ENCODE measurements around the gene KCNC3.

The KCNC3 gene

DNA sequence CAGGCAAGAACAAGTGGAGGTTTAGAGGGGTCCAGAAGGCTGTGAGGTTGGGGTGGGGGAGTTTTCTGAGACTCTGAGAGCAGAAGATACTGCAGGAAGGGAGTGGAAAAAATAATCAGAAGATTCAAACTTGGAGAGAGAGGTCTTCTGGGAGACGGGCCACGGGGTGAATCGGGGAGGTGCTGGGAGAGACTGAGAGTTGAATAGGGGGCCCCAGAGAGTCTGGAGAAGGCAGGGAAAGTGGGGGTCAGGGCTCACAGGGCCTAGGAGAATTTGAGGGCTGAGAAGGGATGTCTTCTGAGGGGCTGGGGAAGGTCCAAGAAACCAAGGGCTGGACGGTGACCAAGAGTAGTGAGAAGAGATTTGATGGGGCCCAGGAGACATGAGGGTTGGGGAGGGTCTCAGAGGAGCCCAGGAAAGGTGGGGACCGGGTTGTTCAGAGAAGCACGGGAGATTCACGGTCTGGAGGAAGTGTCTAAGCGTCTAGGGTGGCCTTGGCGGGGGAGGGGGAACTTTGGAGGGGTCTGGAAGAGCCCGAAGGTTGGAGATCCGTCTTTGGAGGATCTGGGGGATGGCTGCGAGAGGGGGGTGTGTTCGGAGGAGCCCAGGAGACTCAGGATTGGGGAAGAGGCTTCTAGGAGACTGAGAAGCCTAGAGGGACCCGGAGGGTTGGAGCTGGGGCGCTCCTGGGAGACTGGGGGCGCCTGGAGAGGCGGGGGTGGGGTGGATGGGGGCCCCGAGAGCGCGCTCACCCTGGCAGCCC lies 1.5 kb downstream of the KCNC3 start:
- DNase-seq (ENCODE audit: low read depth in 2 of 2) = no peak

DNA sequence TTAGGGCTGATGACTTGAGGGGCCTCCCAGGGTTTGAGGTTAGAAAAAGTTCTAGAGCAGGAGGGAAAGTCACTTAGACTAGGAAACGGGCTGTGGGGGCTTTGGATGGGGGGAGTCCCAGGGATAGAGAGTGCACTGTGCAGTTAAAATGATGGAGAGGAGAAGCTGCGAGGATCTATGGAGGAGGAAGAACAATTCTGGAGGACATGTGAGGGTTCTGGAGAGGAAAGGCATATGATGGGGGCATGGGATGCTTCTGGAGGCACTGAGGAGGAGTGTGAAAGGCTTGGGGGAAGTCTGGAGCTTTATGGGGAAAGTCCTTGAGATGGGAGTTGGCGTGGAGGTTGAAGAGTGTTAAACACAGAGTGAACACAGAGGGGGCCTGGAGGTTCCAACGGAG lies 2.2 kb downstream of the KCNC3 start:
- no peak for DNase-seq (ENCODE audit: low read depth in 2 of 2)

DNA sequence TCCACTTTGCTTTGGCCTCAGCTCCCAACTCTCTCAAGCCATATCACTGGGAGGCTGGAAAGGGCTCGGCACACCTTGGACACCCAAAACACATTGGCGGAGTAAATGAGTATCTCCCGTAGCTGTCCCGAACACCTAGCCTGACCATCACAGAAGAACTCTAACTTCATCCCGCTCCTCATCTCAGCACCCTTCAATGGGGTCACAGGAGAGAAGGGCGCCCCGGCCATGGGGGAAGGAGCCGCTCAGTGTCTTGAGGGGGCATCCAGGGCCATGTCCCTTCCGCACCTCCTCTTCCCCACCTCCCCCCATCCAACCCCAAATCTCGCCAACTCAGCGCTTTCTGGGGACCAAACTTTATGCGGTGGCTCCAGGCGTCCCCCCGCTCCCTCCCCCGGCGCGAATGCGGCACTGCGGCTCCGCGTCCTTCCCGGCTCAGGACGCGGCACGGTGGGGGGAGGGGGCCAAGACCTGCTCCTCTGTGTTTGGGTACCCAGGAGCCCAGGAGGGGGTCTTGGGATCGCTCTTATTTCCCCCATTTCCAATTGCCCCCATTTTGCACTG lies 3.0 kb downstream of the KCNC3 start:
- DNase-seq (ENCODE audit: low read depth in 2 of 2) = no peak

DNA sequence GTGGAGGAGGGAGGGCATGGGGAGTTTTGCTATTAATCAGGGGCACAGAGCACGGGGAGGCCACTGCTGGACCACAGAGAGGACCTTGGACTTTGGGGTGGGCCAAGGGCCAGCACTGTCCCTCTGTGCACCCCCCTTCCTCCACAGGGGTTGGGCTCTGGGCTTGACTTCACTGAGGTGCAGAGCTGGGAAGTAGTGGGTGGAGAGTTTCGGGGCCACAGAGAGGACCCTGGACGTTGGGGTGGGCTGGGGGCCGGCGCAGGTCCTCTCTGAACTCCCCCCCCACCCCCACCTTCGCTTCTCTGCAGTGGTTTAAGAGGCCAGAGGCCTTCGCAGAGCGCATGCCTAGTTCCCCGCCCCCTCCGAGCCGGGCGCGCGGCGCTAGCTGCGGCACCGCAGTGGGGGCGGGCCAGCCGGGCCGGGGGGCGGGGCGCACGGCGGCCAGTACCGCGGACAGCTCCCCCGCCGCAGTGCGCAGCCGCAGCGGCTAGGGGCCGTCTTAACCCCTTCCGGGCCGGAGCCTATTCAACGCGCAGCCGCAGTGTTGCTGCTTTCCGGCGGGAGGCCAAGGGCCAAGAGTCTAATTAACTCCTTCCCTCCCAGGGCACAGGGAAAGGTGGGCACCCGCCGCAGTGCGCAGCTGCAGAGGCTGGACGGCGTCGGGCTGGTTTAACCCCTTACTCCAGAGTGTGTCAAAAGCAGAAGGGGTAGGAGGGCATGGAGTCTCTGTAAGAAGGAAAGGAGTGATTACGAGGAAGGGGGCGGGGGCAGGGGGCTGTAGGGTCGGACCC lies 3.7 kb downstream of the KCNC3 start:
- DNase-seq (ENCODE audit: low read depth in 2 of 2) = peak in 1 of 2 donors; percentile 71

DNA sequence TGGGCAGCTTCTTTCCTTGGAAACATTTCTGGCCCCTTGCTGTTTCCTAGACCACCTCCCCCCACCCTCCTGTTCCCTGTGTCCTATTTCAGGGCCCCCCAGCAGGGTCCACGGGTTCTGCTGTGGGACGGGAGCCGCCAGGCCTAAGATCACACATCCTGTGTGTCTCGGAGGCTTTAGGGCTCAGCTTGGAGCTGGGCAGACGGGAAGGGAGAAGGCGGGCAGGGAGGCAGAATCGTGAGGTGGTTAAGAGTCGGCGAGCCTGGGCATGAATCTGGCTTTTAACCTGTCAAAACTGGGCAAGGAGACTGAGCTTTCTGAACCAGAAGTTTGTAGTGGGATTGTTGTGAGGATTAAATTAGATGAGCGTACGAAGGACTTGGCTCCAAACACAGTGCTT lies 4.8 kb downstream of the KCNC3 start:
- DNase-seq (ENCODE audit: low read depth in 2 of 2) = no peak

DNA sequence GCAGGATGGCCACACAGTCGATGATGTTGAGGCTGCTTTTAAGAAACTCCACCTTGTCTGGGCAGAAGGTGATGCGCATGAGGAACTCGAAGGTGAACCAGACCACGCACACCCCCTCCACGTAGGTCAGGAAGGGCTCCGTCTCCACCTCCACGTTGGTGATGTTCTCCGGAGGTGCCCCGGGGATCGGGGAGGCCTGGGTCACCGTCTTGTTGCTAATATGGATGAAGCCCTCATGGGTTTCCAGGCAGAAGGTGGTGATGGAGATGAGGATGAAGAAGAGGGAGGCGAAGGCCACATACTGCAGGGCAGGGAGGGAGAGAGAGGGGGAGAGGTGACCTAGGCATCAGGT lies 5.4 kb downstream of the KCNC3 start:
- no peak for DNase-seq (ENCODE audit: low read depth in 2 of 2)

DNA sequence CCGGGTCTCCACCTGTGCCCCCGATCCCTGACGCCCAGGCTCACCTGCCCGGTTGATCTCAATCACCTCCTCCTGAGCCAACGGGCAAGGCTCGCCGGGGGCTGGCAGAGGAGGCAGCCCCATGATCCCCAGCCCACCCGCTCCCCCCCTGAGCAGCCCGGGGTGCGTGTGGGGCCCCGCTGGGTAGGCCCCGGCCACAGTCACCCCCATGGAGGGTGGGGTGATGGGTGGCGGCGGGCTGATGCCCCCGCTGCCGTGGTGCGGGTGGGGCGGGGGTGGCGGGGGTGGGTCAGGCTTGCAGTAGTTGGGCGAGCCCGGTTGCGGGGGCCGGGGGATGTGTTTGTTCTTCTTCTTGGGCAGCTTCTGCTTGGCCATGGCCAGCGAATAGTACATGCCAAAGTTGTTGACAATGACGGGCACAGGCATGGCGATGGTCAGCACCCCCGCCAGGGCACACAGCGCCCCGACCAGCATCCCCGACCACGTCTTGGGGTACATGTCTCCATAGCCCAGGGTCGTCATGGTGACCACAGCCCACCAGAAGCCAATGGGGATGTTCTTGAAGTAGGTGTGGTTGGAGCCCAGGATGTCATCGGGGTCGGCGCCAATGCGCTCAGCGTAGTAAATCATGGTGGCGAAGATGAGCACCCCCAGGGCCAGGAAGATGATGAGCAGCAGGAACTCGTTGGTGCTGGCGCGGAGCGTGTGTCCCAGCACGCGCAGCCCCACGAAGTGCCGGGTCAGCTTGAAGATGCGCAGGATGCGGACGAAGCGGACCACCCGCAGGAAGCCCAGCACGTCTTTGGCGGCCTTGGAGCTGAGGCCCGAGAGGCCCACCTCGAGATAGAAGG lies 6.0 kb downstream of the KCNC3 start:
- DNase-seq (ENCODE audit: low read depth in 2 of 2) = no peak

DNA sequence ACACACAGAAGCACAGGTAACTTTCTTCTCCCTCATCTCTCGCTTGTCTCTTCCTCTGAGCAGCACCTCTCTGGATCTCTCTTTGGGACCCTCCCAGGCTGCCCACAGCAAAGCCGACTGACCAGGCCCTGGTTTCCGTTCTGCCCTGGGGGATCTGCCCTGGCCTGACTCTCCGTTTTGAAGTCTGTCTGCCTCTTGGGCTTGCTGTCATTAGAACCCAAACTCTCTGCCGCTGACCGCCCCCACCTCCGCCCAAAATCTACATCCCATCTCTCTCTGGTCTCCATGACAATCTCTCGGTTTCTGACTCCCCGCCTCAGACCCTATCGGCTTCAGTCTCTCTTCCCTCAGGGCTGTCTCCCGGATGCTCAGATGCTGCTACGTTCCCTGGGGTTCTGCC lies 6.9 kb downstream of the KCNC3 start:
- DNase-seq (ENCODE audit: low read depth in 2 of 2) = no peak

DNA sequence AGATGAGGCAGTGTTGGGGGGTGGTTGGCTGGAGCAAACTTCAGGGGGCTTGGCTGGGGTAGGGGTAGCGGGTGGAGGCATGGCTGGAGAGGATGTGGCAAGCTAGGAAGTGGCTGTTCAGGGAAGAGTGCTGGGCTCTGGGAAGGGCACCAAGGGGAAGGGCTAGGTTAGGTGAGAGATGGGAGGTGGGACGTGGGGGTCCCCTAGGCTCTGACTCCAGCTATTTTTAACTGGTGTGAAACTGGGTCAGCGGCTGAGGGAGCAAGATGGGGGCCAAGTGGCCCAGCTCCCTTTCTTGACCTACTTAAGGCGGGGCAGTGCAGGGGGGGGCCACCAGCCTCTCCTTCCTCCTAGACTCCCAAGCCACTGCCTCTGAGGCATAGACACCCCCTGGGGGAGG lies 7.3 kb downstream of the KCNC3 start:
- no peak for DNase-seq (ENCODE audit: low read depth in 2 of 2)

DNA sequence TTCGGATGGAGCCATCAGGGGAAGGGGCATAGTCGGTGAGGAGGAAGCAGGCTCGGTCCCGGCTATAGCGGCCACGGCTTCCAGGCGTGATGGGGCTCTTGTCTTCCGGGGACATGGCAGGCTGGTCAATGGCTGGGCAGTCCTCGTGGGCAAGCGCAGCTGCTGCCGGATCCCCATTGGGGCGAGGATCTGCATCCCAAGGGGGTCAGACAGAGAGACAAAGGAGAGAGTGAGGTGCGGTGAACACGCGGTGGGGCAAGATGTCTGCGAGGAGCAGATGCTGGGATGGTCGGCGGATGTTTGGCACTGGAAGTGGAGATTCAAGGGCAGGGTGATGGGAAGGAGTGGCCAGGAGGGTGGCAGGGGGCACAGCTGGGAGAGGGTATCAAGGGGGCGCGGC lies 8.6 kb downstream of the KCNC3 start:
- no peak for DNase-seq (ENCODE audit: low read depth in 2 of 2)

DNA sequence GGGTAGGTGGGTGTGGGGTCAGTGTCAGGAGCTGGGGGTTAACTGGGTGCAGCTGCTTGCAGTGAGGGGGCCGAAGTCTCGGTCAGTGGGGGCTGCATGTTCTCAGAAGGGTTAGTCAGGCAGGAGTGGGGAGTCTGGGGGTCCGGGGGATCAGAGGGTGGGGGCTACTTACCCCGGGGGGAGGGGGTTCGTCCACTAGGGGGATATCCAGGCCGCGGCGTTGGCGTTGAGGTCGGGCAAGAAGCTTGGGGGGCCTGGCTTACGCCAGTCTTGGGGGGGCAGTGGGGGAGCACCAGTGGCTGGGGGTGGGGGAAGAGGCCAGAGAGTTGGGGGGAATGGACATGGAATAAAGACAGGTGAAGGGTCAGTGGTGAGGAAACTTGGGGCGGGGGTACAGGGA lies 9.1 kb downstream of the KCNC3 start:
- no peak for DNase-seq (ENCODE audit: low read depth in 2 of 2)

DNA sequence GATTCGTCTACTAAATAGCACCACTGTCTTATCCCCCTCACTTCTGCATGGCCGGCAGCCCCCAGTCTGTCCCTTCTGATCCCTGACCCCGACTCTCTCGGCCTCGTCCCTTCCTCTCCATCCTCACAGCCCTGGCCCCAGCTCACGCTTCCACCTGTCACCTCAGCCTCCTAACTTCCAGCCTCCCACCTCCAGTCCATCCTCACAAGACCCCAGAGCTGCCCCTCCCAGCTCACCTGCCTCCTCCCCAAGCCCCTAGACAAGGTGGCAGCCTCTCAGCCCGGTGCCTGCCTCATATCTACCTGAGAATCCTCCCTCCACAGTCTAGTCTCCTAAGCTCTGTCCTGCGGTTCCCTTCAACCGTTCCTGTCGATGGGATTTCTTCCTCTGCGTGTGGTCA lies 10.0 kb downstream of the KCNC3 start:
- DNase-seq (ENCODE audit: low read depth in 2 of 2) = no peak

DNA sequence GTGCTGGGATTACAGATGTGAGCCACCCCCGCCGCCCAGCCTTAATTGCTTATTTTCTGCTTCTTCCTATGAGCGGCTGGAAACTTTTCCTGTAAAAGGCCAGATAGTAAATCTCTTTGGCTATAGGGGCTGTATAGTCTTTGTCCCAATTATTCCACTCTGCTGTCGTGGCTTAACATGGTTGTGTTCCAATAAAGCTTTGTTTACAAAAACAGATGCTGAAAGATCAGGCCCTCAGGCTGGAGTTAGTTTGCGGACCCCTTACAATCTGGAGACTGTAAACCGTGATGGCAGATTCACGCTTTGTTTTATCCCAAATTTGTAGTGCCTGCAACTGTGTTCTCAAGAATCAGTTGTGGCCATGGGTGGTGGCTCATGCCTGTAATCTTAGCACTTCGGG lies 10.7 kb downstream of the KCNC3 start:
- DNase-seq (ENCODE audit: low read depth in 2 of 2) = no peak

DNA sequence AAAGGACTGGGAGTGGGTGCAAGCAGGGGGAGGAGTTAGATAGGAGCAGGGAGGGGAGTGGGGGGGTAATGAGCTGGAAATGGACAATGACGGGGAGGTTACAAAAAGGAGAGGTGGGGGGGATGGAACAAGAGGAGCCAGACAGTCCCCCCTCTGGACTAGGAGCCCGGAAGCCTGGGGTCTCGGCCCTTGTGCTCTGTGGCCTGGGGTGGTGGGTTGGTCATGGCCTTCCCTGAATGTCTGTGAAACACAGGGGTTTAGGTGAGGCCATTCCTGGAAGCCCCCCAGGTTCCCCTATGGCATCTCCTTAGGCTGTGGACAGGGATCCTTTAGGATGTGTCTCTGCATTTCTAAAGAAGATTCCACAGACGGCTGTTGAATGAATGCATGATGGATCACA lies 12.1 kb downstream of the KCNC3 start:
- DNase-seq (ENCODE audit: low read depth in 2 of 2) = no peak

DNA sequence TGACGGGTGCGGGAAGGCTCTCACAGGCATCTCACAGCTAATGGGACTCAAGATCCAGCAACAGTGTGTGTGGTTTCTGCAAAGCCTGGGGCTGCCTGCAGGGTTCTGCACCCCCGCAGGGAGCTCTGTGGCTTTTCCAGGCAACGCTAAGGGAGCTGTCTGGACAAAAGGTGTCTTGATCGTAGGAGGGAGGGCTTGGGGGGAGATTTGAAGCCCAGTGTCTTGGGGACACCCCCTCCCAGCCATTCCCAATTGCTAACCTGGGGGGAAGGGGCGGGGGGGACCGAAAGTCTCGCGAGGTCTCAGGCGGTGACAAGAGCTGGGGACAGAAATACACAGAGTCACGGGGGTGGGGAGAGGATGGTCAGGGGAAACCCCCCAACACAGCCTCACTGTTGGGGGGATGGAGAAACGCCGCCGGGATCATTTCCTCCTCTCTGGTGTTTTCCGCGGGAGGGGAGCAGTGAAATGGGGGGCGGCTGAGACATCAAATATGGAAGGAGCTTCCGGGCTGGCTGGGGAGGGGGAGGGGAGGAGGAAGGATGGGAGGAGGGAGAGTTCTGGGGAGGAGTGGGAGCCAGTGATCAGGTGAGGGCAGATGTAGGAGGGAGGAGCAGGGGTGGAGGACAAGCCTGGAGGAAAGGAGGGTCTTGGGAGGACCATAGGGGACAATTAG lies 13.3 kb downstream of the KCNC3 start:
- no peak for DNase-seq (ENCODE audit: low read depth in 2 of 2)

DNA sequence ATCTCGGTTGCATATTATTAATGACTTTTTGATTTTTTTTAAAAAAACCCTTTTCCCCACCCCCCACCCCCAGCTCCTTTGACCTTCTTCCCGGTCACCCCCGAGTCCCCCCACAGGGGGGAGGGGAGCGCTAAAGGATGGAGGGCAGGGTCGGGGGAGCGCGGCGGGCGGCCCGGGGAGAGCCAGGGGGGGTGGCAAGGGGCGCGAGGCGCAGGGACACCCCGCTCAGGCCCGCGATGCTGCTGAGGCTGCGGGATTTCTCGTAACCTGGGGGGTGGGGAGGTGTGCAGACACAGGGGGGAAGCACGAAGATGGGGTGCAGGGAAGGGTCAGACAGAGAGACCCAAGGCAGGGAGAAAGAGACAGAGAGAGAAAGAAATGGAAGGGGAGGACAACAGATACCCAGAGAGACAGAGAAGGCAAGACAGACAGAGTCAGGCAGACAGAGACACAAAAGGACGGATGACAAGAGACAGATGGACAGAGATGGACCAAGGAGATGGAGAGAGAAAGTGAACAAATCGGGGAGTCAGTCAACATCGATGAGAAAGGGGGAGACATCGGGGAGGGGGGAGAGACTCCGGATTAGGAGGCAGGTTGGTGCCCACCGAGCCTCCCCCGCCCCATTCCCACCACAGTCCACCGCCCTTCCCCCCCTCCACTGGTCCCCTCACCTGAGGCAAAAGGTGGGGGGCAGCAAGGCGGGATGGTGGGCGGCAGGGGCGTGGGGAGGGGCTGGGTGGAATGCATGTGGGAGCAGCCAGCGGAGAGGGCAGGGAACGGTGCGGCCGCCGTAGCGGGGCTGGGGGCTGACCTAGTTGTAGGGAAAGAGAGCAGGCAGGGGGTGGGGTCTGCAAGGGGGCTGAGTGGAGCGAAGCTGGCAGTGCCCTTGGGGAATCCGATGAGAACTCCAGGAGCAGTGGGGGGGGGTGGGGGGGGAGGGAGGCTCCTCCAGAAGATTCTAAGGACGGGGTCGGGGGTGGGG lies 14.2 kb downstream of the KCNC3 start:
- DNase-seq (ENCODE audit: low read depth in 2 of 2) = no peak

DNA sequence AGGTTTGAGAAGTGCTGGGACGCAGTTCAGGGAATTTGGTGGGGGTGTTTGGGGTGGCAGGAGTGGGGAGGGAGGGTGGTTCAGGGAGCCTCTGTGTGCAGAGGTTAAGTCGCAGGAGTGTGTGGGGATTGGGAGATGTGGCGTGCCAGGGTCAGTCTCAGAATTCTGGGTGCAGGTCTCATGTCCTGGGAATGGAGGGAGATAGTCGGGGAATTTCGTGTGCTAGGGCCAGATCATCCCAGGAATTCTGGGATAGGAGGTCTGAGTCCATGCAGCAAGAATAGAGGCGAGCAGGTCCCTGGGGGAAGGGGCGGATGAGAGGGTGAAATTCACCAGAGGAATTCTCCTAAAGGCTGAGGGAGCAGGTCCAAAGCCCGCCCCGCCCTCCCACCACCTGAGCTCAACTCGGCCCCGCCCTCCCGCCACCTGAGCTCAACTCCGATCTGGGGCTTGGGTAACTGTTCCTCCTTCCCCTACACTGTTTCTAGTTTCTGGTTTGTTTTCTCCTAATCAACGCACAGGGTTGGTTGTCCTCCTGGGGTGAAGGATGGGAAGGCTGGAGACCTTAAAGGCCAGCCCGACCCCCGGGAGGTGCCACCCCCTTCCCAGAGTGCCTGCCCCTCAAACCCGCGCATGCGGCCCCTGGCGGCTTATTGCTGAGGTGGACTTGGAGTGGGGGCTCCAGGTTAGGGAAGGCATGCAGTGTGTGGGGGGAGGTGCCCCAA lies 15.2 kb downstream of the KCNC3 start:
- no peak for DNase-seq (ENCODE audit: low read depth in 2 of 2)

DNA sequence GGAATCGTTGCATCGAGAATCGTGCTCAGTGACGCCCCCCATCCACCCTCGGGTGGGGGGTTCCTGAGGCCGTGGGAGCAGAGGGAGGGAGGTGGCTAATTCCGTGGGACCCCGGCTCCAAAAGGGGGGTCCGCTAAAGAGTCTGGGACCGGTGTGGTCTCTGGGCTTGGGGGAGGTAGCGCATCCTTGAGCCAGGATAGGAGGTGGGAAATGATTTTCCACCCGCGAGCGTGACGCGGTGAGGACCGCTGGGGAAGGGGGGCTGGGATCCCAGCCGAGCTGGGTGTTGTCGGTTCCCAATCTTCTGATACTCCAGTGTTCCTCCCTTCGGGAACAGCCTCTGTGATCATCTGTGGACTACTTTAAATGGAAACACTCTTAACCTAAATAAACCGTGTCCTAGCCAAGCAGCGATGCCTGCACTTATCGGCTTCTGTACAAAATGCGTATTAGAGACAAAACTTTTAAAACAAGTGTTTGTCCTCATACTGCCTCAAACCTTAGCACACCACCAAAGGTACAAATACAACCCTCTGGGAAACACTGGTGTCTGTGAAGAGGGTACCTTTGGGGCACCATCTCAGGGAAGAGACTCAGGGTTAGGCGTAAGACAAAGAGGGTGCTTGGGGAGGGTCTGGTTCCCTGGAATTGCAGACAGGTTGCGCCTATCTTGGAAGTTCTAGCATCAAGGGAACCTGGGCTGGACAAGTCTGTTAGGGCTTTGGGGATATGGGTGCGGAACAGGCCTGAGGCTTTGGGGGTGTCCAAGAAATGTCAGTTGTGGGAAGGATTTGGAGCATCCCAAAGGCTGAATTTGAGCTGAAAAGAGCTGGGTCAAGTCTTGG lies 16.0 kb downstream of the KCNC3 start:
- DNase-seq (ENCODE audit: low read depth in 2 of 2) = no peak

Data from stimulated activated CD4-positive, alpha-beta T cell treated with anti-CD3 and anti-CD28 coated beads, Interleukin-15, amount 100 ng/mL, for 48 hours (primary cell).